LHCN-M2 (cell line): Measurements from ENCODE around the gene DLX5. TPM values are rescaled to one million over a fixed set of nuclear protein-coding genes. Genes with fewer than 3 reads are reported as not detected.
"Not testable (repeated sequence)": the region's sequence is repeated elsewhere in the genome, so short reads cannot be mapped to it uniquely, and the experiment has no call there.

Experiments used
- DNase-seq: peaks from one replicate; pipeline ENCODE4 v3.0.0-alpha.2; 2012; ENCODE audit warnings: low read depth
- polyA plus RNA-seq: library from polyadenylated mRNA; unstranded; fragments of >200 nt; gene quantifications from one replicate; pipeline ENCODE4 v1.2.1, GENCODE V29; 2012; ENCODE audit warnings: missing spikeins
- total RNA-seq: library from RNA; depleted of rRNA; stranded (reverse); fragments of >200 nt; gene quantifications from 2 replicates; pipeline ENCODE4 v1.2.3, GENCODE V29; 2014; rRNA removed

DLX5 gene
- 0.13 TPM in 1 of 2 replicates, not detected in the other for total RNA-seq
- 0.61 TPM for polyA plus RNA-seq

DNA sequence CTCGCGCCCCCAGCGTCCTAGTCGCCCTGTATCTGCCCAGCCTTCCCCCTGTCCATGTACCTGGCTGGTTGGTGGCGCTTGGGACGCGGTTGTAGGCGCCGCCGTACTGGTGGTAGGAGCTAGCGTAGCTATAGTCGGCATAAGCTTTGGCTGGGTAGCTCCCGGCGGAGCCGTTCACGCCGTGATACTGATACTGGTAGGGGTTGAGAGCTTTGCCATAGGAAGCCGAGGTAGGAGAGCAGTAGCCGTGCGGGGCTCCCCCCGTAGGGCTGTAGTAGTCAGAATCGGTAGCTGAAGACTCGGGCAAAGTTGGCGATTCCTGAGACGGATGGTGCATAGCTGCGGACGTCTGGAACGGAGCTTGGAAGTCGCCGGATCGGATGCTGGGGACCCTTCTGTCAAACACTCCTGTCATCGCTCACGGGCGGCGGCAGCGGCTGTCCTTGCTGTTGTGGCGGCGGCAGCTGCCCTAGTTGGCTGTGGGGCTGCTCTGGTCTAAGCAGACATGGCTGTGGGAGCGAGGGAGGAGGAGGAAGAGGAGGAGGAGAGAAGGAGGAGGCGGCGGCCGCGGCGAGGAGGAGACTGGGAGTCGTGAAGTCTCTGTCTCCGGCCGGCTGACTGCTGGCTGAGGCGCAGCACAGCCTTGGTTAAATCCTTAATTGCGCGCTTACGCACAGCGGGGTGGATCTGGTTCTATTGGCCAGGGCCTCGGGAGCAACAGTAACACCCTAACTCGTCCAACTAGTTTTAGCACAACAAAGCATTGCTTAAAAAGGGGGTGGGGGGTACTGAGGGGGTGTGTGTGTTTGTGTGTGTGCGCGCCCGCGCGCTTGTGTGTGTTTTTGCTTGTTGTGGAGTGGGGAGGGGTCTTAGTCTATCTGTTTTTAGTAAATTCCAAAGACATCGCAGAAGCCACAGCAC lies at the start of gene DLX5:
Gene DLX5, minus strand, starts transcription at position 623 of the 921 bp plus-strand sequence. Its CDS starts 208 bp downstream, at position 415.
- peak; percentile 54 for DNase-seq

DNA sequence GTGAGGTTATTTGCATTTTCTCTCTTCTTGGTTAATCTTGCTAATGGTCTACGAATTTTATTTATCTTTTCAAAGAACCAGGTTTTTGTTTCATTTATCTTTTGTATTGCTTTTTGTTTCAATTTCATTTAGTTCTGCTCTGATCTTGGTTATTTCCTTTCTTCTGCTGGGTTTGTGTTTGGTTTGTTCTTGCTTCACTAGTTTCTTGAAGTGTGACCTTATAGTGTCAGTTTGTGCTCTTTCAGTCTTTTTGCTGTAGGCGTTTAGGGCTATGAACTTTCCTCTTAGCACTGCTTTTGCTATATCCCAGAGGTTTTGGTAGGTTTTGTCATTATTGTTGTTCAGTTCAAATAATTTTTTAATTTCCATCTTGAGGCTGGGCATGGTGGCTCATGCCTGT lies 47.4 kb upstream of the DLX5 start:
- DNase-seq, result not testable (repeated sequence)

DNA sequence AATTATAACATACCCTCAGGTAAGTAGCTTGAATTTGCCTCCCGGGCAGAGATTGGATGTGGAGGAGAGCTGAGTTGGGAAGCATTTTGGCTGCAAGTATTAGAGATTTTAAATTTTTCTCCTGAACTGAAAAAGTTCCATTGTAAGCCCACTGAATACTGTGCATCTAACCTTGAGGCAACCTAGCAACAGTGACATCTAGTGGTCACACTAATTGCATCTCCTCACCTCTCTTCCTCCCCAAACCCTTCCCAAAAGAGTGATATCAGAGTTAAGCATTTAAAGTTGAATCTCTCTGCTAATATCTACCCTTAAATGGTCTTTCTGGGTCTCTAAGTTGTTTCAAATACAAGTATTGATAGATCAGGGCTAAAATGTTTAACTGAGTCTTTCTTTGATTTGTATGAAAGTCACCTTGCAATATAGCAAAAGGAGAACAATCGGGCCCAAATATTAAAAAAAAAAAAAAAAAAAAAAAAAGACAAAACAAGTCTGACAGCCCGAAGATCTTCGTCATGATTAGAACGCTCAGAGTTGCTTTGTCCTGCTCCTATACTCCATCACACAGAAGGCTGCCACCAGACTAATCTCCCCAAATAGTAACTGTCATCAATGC lies 40.4 kb upstream of the DLX5 start:
- DNase-seq, result peak; percentile 58

DNA sequence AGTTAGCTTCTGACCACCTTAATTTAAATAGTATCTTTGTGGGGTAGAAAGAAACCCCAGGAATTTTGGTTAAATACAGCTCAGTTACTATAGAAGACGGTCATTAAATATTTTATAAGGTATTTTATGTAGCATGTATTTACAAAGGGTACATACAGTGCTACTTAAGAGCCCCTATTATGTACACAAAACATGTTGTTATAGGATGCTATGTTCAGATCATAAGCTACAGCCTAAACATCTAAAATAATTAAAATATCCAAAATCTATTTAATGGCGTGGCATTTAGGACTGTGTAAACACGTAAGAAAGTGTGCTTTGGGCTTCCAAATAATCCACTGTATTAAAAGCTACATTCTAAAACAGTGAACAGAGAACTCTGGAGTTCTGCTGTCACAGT lies 39.4 kb upstream of the DLX5 start:
- DNase-seq, result no peak

DNA sequence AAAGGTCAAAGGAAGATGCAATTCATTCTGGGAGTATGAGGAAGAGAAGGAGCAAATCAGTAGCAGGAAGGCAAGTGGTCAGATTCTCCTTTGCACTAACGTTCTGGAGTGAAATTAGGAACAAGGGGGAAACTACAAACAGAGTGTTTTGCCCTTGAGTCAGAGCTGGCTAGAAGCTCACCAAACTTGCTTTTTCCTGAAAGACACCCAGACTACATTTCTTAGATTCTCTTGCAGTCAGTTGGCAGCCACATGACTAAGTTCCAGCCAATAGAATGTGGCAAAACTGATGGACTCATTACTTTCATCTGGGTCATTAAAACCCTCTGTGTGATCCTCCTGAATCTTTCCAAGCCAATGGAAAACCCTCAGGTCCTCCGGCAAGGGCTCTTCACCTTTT lies 18.6 kb upstream of the DLX5 start:
- DNase-seq, result no peak

DNA sequence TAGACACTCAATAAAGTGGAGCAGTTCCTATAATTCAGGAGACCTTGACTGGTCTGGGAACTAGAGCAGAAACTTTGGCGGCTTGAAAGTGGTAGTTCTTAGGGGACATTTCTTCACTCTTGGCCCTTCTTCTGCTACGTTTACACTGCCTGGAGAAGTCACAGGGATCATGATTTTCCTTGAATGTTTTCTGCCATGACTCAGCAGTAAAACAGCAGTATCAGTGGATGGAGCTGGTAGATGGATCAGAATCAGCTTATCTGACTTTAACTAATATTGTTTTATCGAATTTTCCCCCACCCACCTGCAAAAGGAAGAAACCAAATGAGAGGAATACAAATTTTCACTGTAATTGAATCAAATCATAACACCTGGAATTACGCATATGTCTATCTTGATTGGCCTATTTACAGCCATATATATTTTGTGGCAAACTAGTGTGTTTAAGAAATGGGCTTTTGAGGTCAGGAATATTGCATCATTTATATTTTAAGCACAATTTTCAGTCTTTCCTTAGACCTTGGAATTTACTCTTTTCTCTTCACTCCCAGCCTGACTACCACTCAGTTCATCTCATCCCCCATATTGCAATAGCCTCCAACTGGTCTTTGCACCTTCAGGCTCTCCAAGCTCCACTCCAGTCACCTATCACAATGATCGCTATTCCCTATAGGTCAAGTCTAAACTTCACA lies 14.9 kb upstream of the DLX5 start:
- DNase-seq, result no peak

DNA sequence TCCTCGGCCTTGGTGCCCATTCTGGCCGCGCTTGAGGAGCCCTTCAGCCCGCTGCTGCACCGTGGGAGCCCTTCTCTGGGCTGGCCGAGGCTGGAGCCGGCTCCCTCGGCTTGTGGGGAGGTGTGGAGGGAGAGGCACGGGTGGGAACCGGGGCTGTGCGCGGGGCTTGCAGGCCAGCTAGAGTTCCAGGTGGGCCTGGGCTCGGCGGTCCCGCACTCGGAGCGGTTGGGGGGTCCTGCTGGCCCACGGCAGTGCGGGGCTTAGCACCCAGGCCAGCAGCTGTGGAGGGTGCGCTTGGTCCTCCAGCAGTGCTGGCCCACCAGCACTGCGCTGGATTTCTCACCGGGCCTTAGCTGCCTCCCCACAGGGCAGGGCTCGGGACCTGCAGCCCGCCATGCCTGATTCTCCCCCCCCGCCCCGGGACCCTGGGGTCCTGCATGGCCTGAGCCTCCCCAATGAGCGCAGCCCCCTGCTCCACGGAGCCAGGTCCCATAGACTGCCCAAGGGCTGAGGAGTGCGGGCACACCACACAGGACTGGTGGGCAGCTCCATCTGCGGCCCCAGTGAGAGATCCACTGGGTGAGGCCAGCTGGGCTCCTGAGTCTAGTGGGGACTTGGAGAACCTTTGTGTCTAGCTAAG lies 9.7 kb upstream of the DLX5 start:
- not testable (repeated sequence) for DNase-seq

DNA sequence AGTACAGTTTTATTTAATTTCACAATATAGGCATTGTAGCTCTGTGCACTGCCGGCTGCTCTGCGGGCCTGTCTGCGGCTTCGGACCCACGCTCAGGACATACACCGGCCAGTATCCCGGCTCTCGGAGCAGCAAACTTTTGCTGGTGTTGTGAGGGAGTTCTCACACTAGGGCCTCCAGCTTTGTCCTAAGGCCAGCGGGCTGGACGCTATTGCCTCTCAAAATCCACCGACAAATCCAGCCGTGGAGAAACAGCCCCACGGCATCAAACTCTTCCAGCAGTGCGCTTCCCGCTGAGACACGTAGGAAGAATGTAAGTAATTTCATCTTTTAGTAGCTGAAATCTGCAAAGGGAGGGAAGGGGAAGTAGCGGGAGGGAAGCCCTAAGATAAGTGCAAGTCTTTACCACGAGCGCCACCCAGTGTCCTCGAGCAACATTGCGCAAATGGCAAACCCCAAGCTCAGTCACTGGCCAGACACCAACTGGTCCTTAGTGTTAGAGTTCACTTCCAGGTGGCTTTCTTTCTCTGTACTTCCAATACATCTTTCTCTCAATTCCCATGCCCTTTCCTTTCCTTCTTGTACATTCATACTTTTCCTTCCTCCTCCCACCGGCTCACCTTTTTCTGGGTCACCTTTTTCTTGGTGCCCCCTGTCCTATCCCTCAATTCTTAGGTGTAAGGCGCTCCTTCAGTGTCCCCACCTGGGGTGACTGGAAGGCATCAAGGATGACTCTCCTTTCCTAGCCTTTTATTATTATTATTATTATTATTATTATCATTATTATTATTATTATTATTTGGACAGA lies 3.0 kb upstream of the DLX5 start:
- DNase-seq, result peak; percentile 81

DNA sequence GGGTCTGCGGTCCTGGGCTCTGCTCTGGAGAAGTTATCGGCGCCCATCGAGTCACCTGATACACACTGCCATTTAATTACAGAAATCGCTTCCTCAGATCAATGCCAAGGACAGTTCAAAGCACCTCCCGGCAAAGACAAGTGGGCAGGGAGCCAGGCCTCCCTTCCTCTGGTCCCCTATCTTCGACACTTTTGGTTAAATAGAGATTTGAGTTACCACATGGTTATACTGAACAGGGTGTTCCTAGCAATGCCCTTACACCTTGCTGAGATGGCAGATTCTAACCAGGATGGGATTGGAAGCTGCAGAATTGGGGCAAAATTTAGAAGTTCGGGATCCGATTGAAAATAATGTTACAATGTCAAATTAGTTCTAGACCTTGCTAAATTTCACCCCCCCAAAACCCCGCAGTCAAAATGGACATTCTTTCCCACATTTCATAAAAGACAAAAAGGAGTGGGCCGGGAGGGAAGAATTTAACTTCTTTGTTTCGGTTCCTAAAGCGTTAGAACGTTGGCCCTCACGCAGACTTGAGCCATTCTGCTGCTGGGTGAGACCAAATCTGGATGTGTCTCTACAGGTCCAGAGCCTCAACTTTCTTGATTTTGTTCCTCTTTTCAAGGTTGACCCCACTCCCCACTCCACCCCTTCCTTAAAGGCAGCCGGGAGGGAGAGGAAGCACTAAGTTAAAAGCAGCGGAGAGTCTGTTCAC lies 2.2 kb upstream of the DLX5 start:
- DNase-seq, result no peak

DNA sequence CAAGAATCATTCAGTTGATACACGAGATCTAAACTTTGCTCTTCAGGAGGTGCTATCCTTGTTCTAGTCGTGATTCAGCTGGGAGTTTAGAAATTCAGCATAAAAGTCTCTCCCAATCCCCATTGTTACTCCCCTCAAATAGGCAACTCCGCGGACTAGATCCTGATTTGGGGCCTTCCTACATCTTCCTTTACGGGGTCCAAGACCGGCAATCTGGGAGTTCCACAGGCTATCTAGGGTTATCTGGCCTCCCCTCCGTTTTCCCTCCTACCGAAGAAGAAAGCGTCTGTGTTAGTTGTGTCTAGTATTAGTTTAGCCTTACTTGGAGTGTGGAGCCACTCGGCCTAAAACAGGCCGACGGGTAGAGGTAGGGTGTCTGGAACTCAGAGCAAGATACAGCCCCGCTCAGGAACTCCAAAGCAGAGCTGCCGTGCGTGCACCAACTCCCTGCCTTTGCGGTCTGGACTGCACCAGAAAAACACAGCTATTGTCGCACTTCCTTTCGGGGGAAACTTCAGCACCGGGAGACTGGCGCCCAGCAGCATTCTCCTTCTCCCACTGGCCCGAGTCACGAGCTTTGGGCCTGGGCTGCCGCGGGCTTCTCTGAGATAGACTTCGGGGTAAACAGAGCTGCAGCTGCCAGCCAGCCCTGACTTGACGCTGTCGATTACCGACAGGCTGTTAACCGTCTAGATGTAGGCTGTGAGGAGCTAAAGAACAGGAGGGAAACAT lies 1.5 kb upstream of the DLX5 start:
- no peak for DNase-seq

DNA sequence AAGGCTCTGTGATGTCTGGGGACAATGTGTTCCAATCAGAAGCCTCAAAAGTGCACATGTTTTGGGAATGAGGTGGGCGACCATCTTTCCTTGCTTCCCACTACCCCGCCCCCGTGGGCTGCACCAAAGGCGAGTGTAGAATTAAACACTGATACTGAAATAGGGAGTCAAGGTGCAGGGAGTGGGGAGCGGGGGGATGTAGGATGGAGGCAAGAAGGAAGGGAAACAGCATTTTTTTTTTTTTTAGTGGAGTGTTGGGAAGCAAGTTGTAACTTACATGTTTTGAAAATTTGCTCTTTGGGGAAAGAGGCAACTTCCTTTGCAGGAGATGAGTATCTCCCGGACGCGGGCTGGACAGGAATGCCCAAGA lies 484 bp upstream of the DLX5 start:
- DNase-seq, result no peak

DNA sequence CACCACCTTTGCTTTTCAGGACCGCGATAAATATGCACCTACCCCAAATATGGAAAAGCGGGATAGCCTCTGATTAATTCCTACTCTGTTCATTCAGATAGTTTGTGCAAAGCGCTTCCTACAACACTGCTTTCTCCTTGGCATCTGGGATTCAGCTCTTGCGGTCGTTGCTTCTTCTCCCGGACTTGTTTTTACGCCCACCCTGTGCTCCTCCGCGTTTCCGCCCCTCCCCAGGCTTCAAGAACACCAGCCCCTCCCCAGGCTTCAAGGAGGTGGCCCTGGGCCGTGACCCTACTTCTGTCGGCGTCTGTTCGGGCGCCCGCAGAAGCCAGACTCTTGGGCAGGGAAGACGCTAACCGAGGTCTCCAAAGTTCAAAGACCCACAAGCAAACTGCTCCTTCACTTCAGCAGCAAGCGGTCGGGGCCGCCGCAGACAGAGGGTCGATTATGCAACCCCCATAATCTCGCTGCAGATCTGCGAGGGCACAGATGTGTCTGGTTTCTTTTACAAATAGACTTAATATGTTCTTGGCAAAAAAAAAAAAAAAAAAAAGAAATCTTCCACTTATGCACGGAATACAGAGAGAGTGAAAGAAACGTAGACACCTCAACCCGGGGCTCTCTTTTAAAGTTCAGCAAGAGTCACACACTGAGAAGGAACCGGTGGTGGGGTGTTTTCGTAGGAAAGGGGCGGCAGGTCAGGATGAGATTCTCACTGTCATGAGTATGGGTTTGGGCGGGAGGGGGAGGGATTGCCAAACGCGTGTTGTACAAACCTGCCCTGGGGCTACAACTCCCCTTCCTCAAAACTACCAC lies 1.9 kb downstream of the DLX5 start:
- no peak for DNase-seq

DNA sequence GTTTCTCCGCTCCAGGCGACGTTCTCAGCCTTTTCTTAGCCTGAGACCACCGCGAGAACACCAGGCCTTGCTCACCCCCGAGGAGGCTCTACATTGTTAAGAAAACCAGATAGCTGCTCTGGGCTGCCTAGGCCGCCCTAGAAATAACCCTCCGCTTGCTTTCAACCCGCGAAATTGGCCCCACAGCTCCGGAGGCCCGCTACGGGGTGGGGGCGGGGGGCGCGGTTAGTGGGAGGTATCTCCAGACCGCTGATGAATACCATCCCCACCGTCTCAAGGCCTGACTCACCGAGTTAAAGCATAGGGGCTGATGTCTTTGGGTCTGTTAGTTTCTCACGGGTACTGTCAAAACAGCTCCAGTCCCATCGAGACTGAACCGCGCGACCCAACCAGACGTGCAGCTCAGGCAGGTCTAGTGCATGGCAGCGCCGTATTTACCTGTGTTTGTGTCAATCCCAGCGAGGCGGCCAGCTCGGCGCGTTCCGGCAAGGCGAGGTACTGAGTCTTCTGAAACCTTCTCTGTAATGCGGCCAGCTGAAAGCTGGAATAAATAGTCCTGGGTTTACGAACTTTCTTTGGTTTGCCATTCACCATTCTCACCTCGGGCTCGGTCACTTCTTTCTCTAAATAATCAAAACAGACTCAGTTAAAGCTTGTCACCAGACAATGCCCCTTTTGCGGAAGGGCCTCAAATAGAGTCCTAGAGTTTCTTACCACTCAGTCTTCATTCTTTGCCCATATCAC lies 2.7 kb downstream of the DLX5 start:
- no peak for DNase-seq

DNA sequence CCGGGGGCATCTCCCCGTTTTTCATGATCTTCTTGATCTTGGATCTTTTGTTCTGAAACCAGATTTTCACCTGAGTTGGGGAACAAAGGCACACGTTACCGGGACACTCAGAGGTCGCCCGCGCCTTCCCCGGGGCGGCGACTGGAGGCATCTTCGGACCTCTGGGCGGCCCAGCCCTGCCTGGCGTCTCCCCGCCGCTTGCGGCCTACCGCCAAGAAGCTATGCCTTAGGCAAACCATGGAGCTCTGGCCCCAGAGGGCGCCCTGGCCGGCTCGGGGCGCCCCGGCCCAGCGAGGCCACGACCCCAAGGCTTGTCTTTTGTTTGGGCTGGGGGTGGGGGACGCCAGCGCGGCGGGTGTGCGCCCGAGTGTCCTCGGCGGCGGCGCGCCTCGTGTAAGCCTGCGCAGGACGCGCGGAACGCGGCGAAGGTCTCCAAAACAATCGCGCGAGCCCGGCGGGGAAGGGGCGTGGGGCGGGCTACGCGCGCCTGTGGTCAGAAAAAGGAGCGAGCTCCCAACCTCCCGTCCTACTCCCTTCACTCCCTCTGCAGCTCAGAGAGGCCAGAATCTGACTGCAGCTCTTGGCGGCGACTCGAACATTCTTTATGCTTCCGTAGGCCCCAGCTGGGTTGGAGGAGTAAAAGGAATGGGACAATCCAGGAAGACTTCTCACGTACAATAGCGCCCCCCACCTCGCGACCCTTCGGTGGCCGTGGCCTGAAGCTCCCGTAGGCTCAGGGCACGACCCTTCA lies 3.5 kb downstream of the DLX5 start:
- no peak for DNase-seq

DNA sequence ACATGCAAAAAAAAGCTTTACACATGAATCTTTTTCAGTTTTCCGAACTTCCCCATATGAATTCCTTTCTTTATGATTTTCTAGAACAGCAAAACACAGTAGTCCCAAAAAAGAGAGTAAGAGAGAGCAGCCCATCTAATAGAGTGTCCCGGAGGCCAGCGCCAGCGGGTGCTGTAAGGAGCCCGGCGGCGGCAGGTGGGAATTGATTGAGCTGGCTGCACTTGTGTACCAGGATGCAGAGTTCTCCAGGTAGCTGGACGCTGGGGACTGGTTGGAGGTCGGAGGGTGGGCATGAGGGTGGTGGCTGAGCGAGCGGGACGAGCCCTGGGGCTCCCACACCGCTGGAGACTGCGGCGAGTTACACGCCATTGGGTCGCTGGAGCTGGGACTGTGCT lies 4.0 kb downstream of the DLX5 start:
- DNase-seq, result no peak

DNA sequence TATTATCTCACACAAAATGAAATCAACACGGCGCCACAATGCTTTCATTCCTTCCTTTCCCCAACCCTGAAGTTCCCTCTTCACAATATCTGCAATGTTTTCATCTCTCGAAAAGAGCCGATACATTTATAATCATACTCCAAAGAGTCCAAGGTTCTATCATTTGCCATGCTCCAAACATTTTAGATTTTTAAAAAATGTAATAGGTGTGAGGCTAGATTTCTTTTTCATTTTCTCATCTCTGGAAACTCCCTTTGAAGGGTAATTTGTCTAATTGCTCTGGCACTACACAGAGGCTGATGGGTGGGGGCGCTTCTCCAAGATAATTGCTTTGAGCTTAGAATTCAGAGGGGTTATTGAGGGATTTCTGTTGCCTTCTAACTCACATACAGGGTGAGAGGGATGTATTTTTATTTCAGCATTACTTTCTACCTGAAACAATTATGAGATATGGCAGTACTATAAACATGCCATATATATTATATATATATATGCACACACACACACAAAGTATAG lies 4.9 kb downstream of the DLX5 start:
- DNase-seq, result no peak
